Kidney epithelial cell (primary cell): ENCODE results near the gene GLS. TPM values are rescaled to one million over a fixed set of nuclear protein-coding genes. Genes with fewer than 3 reads are reported as not detected.
A peak's percentile ranks its signal among the peaks of the same experiment; 100 is the strongest.

Experiments used
- DNase-seq: peaks from one replicate; pipeline ENCODE4 v3.0.0-alpha.2; 2010; ENCODE audit warnings: low read depth
- H3K27me3 ChIP-seq: 2 replicates; pipeline ENCODE4 v1.6.0; 2011; ENCODE audit warnings: low read length; ENCODE audit not compliant: control insufficient read depth, insufficient read depth
- H3K36me3 ChIP-seq: 2 replicates; pipeline ENCODE4 v1.5.1; 2011; ENCODE audit warnings: low read length; ENCODE audit not compliant: control insufficient read depth, insufficient read depth
- H3K4me3 ChIP-seq: 2 replicates; pipeline ENCODE4 v1.5.1; 2011; ENCODE audit warnings: low read depth, mild to moderate bottlenecking, control low read depth, low read length
- CTCF ChIP-seq: IDR thresholded peaks from 2 replicates; pipeline ENCODE4 v1.5.1; 2011; ENCODE audit warnings: mild to moderate bottlenecking, moderate library complexity, low read length, control low read depth, inconsistent platforms; ENCODE audit not compliant: insufficient read depth, poor library complexity, severe bottlenecking
- total RNA-seq: library from RNA; depleted of rRNA; stranded (reverse); fragments of >200 nt; gene quantifications from 2 replicates; pipeline ENCODE4 v1.2.3, GENCODE V29; 2015

The GLS gene
- total RNA-seq, 1 donor from 2014 or later = 85.0 TPM

- DNase-seq = peak; percentile 28
- Histone ChIP-seq H3K36me3 (no peaks in the 10 kb centered on the region), H3K4me3 (no peak overlapping the region), H3K27me3 (no peaks in the 10 kb centered on the region)
- no peak for TF ChIP-seq CTCF
Measured at GRCh38 chr2:190837420-190837819, 43.2 kb upstream of the GLS start.

- no peak for TF ChIP-seq CTCF
- Histone ChIP-seq H3K4me3 (no peak overlapping the region), H3K36me3 (no peaks in the 10 kb centered on the region), H3K27me3 (no peaks in the 10 kb centered on the region)
- no peak for DNase-seq
Measured at GRCh38 chr2:190837952-190838361, 42.7 kb upstream of the GLS start.

GRCh38 chr2:190838492-190838910 is 42.1 kb upstream of the GLS start:
- Histone ChIP-seq H3K36me3 (no peaks in the 10 kb centered on the region), H3K4me3 (no peak overlapping the region), H3K27me3 (no peaks in the 10 kb centered on the region)
- TF ChIP-seq CTCF = no peak
- DNase-seq = no peak

GRCh38 chr2:190840569-190841172 is 40.0 kb upstream of the GLS start:
- H3K27me3 ChIP-seq = no peaks in the 10 kb centered on the region
- no peak for DNase-seq
- TF ChIP-seq CTCF = no peak
- H3K4me3 ChIP-seq = no peak overlapping the region
- no peaks in the 10 kb centered on the region for H3K36me3 ChIP-seq

GRCh38 chr2:190841707-190842505 is 38.7 kb upstream of the GLS start:
- Histone ChIP-seq H3K4me3 (no peak overlapping the region), H3K36me3 (no peaks in the 10 kb centered on the region), H3K27me3 (no peaks in the 10 kb centered on the region)
- no peak for DNase-seq
- no peak for TF ChIP-seq CTCF
